Fibroblast of skin of back (primary cell): ENCODE measurements around the gene RAD51B.

Experiments used
- DNase-seq: peaks from one replicate; pipeline ENCODE4 v3.0.0-alpha.2; 2013

The RAD51B gene

DNA sequence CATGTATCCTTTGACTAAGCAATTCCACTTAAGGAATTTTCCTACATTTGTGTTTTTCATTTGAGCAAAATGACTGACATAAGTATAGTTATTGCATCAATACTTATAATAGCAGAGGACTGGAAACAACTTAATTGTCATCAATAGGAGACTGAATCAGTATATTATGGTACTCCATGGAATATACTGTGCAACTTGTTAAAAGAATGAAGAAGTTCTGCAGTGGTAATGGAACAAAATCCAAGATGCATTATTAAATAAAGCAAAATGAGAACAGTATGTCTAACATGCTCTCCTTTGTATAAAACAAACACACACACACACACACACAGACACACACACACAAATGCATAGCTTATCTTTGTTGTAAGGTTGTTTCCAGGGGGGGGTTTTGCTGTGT lies 303.1 kb downstream of the RAD51B start:
- DNase-seq: no peak

DNA sequence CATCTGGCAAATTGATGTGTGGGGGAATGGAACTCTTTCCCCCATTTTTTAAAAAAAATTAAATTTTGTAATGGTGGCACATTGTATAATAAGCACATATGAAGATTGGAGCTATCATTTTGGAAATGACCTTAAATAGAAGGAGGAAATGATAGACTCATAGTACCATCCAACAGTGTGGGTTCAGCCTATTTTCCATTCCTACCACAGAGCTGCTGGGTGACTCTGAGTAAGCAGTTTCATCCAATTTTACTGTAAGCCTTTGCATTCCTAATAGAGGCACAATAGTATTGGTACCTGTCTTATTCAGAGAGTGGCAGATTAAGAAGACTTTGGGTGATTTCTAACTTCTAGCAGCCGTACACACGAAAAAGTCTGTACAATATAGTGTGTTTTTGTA lies 304.5 kb downstream of the RAD51B start:
- no peak for DNase-seq

DNA sequence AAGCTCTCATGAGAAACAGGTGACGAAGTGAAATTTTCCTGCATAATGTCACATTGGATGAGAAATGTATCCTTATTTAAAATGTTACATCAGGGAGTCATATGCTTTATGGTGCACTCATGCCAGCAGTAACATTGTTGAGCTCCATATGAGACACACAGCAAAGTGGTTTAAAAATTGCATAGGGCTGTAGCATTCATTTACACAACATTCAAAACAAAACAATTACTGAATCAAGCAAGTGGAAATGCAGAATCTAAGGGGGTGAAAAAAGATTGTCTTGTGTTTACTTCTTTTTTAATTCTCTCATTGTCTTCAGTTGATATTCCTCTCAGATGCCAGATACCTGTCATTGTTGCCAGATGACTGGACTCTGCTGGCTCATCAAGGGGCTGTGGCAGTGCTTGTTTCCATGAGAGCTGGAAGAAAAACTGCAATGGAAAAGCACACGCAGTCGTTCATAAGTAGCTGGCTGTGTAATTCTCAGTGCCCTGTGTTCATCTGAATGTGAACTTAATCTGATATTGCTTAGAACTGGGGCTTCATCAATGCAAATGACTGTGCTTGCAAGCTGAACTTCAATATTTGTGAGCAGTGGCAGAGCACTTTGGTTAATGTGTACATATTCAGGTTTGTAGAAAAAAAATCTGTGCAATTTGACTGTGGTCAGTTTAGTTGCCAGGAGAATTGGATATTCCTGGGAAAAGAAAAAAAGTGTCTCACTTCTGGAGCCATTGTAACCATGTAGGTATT lies 305.6 kb downstream of the RAD51B start:
- DNase-seq: peak; percentile 80

- no peak for DNase-seq
Measured at GRCh38 chr14:68127166-68127565, 307.6 kb downstream of the RAD51B start.

DNA sequence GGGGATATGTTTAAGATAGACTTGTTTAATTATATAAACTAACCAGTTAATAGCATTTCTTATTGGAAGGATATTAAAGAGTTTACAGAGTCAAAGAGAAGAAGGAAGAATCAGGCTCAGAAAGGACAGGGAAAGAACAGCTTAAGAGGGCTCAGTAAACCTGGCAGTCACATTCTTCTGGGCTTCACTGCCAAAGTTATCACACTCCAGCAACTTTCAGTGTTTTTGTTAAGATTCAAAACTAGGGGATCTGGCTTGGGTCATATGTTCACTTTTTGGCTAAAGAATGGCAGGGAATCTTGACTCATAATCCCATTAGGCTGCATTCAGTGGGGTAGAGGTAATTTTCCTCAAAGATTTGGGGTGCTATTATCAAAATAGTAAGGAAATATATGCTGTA lies 312.3 kb downstream of the RAD51B start:
- DNase-seq: no peak

GRCh38 chr14:68132563-68133121 lies 313.1 kb downstream of the RAD51B start:
- no peak for DNase-seq

DNA sequence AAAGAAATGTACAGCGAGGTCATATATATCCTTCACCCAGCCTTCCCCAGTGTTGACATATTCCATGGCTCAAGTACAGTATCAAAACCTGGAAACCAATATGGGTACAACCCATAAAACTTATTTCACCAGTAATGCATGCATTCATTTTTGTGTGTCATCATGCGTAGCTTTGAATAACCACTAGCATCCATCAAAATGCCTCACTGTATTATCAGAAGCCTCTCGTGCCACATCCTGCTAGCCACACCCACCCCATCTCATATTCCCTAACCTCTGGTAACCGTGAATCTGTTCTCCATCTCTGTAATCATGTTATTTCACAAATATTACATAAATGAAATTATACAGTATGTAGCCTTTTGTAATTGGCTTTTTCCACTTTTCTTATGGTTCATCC lies 314.3 kb downstream of the RAD51B start:
- no peak for DNase-seq

- no peak for DNase-seq
Measured at GRCh38 chr14:68135028-68135427, 315.4 kb downstream of the RAD51B start.

DNA sequence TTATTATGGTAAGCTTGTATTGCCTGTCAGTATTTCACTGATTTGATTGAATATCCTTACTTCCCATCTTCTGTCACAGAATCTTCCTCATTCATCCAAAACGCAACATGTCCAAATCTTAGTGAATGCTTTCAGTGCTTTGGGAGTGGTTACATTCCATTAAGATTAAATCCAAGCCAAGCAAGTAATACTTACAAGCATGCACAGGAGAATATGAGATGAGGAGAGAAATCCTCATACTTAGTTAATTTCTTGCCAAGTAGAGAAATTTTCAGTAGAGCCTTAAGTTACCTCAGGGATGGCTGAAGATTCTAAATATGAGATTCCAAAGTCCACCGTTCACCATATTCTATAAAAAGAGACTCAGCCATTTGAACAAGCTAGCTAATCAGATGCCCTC lies 316.0 kb downstream of the RAD51B start:
- DNase-seq: peak; percentile 77

DNA sequence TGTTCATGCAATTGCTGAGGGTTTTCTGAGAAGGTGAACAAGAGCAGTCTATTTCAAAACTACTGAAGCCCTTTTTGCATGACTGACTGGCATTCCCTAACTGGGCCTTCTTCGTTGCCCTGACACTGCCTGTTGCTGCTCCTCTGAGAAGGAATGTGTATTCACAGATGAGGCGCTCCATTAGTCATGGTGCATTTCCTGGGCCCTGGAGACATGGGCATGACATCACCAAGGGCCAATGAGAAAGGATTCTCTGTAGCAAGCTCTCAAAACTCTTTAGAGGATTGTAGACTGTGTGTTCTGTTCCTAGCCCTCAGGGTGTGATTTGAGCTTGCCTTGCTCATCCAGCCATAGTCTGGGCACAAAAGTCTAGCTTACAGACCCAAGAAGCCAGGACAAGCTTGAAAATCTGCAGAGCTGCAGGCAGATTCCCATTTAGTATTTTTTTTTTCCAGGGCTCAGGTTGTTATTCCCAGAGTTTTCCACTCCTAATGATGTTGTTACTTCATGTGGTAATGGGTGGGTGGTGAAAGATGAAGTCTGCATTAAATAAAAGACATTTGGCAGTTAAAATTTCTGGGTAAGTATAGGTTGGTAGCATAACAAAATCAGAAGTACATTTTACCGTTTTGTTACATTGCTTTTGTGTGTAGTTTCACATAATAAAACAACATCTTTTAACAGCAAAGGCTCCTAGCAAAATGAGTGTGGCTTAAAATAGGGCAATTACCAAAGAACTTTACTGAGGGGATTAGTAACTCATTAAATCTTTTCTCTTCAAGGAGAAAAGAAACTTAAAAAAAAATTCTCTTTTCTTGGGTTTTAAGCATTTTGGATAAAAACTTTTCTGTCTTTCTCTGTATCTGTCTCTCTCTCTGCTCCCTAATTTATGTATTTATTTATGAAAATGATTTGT lies 318.4 kb downstream of the RAD51B start:
- peak; percentile 99 for DNase-seq

- DNase-seq: no peak
Measured at GRCh38 chr14:68139431-68140075, 320.0 kb downstream of the RAD51B start.

DNA sequence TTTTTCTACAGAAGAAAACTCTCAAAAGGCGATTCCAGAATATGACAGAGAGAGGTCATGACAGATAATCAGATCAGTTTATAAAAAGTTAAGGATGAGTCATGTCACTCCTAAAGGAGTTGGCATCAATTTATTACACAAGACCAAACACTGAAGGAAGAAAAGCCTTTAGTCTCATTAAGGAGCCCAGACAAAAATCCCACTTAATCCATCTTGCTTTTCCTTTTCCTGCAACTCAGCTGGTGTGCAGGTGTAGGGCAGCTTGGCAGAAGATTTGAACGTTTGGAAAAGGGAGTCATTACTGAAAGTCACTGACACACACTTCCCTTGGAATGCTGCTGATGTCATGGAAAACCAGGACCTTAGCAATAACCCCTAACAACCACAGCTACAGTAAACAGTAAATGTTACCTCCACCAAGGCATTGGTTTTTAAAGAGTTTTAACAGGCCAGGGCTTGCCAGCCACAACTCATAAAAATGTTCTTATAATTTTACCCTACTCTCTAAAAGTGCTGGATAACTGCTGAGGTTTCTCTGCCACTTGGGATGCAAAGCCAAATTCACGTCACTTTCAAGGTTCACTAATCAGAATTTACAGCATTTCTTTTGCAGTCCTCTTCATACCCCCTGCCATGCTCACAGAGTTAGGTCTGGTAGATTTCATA lies 320.6 kb downstream of the RAD51B start:
- DNase-seq: peak; percentile 96

GRCh38 chr14:68140806-68141205 lies 321.2 kb downstream of the RAD51B start:
- no peak for DNase-seq

GRCh38 chr14:68141281-68142088 lies 321.9 kb downstream of the RAD51B start:
- DNase-seq: peak; percentile 27

DNA sequence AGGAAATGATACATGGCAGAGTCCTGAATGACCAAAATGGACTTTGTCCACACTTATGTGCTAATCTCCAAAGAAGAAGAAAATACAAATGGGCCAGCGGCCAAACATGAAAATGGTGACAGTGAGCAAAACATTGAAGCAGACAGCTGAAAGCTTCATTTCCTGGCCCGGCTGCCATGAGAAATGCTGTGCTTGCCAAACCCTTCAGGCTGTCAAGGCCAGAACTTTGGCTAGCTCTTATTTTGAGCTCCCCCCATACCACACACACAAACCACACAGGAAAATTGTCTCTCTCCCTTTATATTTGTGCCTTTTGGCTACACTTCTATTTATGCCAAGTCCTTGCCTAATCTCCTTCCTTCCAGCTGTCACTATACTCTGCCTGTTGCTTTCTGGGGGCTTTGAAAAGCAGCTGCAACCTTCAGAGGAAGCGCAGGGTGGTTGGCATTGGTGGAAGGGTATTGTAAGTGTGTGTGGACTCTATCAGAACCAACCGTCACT lies 323.8 kb downstream of the RAD51B start:
- peak; percentile 29 for DNase-seq

GRCh38 chr14:68144051-68144681 lies 324.6 kb downstream of the RAD51B start:
- no peak for DNase-seq

DNA sequence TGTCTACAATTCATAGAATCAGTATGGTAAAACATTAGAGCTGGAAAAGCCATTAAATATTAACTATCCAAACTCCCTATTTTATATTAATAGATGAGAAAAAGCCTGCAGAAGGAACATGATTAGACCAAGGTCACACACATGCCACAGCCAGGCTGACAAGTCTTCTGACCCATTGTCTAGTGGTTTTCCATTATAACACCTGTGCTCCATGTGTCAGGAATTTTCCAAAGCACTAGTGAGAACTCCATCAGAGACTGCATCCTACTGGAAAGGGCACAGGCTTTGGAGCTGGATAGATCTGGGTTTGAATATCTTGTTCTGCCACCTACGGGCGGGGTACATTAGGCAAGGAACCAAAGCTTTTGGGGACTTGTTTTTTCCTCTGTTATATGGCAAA lies 325.5 kb downstream of the RAD51B start:
- no peak for DNase-seq

GRCh38 chr14:68145539-68145938 lies 326.0 kb downstream of the RAD51B start:
- peak; percentile 48 for DNase-seq

- DNase-seq: peak; percentile 99
Measured at GRCh38 chr14:68146818-68147217, 327.2 kb downstream of the RAD51B start.

- peak; percentile 29 for DNase-seq
Measured at GRCh38 chr14:68147303-68147702, 327.7 kb downstream of the RAD51B start.

DNA sequence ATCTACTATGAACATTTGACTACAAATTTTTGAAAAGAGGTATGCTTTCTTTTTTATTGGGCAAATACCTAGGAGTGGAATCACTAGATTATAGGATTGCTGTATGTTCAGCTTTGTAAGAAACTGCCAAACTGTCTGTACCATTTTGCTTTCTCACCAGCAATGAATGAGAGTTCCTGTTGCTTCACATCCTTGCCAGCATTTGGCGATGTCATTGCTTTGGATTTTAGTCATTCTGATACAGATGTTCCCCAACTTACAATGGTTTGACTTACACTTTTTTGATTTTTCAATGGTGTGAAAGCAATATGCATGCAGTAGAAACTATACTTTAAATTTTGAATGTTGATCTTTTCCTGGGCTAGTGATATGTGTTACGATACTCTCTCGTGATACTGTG lies 328.7 kb downstream of the RAD51B start:
- peak; percentile 64 for DNase-seq
